ENCODE measurements around the gene TNFRSF14.
A peak's percentile ranks its signal among the peaks of the same experiment; 100 is the strongest.

Gene TNFRSF14

GRCh38 chr1:2597441-2598328 lies 41.5 kb downstream of the TNFRSF14 start:
- no peak for DNase-seq

- no peak for DNase-seq
Measured at GRCh38 chr1:2598329-2598931, 42.3 kb downstream of the TNFRSF14 start.

GRCh38 chr1:2601721-2602303 lies 45.6 kb downstream of the TNFRSF14 start:
- DNase-seq = no peak

GRCh38 chr1:2602311-2602835 lies 46.2 kb downstream of the TNFRSF14 start:
- no peak for DNase-seq

DNA sequence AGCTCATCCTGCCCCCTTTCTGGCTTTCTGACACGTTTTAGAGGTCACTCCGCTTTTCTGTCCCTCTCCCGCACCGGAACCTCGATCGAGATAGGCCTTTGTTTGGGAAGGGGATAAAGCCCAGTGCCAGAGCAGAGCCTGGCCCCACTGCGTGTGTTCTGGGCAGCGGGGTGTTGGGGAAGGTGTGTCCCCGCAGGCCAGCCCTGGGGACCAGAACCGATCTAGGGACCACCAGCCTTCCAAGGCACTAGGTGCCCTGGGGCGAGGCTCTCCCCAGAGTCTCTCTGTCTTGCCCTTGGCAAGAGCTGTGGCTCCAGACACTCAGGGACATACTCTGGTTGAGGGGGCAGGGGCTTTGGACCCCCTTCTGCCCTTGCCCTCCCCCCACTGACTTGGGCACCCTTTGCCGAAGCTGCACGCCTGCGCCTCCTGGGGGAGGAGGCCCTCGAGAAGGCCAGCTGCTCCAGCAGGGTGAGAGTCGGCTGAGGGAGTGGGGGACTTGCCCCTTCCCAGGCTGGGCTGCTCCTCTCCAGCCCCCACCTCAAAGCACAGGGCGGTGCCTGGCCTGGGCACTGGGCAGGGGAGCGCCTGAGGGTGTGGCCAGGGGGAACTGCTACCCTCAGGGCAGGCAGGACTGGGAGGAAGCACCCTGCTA lies 46.8 kb downstream of the TNFRSF14 start:
- no peak for DNase-seq

- no peak for DNase-seq
Measured at GRCh38 chr1:2603521-2604155, 47.5 kb downstream of the TNFRSF14 start.

GRCh38 chr1:2604156-2604843 lies 48.1 kb downstream of the TNFRSF14 start:
- DNase-seq = no peak

DNA sequence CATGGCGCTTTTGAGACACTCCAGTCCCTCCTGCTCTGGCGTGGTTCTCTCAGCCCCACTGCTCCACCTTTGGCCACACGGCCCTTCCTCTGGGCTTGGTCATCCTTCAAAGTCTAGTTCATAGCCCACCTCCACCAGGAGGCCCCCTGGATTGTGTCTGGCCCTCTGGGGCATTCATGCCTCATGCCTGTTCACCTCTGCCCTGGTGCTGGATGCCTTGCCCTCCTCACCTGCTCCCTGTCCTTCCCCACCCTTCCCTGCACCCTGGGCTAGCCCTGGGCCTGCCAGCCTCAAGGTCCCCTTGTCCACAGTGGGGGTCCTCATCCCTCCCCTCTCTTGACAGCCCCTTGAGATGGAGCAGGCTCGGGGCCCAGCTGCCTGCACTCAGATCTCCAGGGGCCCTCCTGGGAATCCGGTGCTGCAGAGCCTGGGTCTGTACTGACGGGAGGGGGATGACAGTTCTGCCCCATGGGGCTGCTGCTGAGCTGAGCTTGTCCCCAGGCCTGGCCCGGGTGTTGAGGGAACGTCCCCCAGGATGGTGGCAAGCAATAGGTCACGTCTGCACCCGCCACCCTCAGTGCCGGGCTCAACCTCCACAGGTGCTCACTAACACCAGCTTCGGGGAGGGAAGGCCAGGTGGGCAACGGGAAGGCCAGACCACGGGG lies 48.8 kb downstream of the TNFRSF14 start:
- no peak for DNase-seq

GRCh38 chr1:2605509-2606395 lies 49.6 kb downstream of the TNFRSF14 start:
- no peak for DNase-seq

DNA sequence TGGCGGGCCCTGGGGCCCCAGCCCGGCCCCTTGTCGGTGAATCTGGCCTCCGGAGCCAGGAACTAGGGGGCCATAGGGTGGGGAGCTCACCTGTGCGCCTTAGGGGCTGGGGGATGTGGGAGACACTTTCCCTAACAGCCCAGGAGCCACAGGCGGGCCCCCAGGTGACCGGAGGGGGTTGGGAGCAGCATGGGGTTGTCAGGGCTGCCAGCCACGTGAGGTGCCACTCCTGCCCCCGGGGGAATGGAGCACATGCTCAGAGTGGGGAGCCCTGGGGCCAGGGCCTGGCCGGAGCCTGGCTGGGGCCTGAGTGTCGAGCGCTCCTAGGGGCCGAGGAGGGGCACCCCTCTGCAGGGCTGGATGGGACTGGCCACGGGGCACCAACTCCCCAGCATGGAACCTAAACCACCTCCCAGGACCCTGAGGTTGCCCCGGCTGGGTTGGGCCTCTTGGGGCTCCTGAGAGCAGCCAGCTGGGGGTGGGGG lies 50.3 kb downstream of the TNFRSF14 start:
- DNase-seq = no peak

DNA sequence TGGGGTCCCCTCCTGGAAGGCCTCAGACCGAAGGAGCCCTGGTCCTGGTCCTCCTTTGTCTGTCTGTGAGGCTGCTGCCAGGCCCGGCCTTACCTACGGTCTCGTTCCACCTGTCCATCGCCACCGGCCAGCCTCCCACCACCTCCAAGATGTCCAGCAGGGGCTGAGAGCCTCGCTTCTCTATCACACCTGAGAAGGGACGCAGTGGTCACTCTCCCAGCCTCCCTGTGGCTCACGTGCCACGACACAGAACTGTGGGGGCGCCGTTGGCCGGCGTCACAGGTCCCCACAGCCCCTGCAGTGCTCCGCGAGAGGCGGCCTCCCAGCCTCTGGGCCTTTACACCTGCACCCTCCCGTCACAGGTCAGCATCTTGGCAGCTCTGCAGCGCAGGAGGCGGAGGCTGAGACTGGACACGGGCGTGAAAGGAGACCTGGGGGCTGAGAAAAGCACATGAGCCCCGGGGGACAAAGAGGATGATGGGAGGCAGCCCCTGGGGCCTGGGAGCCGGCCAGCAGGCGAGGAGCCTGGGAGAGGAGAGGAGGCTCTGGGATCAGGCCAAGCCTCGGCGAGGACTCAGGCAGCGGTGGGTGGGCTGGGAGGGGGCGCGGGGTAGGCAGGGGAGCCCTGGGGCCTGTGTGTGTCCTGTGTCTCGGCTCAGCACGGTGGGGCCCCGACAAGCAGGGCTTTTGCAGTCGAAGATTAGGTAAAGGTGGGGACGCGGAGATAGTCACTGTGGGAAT lies 50.9 kb downstream of the TNFRSF14 start:
- no peak for DNase-seq

GRCh38 chr1:2607641-2608091 lies 51.5 kb downstream of the TNFRSF14 start:
- no peak for DNase-seq

DNA sequence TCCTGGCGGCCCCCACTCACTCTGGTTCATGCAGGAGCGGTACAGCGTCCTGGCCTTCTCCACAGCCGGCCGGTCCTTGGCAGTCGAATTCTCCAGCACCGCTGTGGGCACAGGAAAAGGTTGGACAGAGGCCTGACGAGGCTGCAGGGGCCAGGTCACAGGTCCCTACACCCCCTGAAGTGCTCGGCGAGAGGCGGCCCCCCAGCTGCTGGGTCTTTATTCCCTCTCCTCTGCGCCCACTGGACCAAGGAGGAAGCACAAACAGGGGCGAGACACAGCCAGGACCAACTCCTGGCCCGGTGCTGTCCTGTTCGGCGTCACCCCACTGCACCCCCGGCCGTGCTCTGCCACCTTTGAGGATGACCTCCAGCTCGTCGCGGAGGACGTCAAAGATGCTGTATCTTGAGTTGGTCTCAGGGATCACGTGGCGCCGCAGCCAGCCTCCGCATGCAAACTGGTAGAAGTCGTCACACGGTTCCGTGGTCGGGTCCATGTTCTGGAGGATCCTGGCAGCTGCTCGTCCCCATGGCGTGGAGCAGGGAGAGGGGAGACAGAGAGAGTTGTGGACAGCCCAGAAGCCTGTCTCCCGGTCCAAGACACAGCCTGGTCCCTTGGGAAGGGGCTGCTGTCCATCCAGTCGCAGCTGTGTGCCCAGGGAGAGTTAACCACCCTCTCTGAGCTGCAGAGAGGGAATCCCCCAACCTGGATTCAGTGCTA lies 53.3 kb downstream of the TNFRSF14 start:
- DNase-seq = no peak

GRCh38 chr1:2610036-2610959 lies 54.1 kb downstream of the TNFRSF14 start:
- DNase-seq = peak in 6 of 58 donors; percentile 17 to 68 (median 24)

DNA sequence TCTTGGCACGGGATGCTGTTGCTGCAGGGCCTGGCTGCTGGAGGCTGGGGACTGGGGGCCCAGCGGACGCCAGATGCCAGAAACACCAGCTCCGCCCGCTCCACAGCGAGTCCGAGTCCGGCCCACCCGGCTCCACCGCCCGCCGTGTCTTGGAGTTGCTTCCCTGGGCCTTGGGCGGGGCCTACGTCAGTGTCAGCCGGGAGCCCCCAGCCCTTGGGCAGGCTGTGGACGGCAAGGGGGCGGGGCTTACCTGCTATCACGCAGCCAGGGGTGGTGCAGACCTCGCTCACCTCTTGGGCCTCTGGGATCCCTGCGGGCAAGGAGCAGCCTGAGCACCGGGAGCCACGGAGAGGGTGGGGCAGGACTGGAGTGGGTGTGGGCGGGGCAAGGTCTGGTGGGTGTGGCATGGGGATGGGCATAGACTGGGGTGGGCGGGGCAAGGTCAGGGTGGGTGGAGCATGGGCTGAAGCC lies 54.9 kb downstream of the TNFRSF14 start:
- peak in 5 of 58 donors; percentile 11 to 45 (median 17) for DNase-seq

All from anterior cingulate cortex (tissue), 58 donors.